HG03571 (cell line): Measurements from ENCODE around the gene HK1.
"Not testable (repeated sequence)": the region's sequence is repeated elsewhere in the genome, so short reads cannot be mapped to it uniquely, and the experiment has no call there.

Source experiments
- ATAC-seq: cut with Tn5 transposase; IDR thresholded peaks from one replicate; pipeline ENCODE4 v1.9.1; 2021; ENCODE audit not compliant: unreplicated experiment

HK1 gene

DNA sequence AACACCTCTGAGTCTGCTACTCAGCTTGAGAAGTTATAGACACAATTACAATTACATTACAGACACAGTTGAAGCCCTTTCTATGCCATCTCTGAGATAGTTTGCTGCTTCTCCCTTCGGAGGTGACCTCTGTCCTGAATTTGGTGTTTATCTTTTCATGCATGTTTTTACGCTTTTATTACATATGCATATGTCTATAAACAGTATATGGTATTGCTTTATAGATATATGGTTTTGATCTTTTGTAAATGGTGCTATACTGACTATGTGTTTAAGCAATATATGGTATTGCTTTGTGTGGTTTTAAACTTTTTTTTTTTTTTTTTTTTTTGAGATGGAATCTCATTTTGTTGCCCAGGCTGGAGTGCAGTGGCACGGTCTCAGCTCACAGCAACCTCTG, 48.4 kb downstream of the HK1 start:
- no peak for ATAC-seq

DNA sequence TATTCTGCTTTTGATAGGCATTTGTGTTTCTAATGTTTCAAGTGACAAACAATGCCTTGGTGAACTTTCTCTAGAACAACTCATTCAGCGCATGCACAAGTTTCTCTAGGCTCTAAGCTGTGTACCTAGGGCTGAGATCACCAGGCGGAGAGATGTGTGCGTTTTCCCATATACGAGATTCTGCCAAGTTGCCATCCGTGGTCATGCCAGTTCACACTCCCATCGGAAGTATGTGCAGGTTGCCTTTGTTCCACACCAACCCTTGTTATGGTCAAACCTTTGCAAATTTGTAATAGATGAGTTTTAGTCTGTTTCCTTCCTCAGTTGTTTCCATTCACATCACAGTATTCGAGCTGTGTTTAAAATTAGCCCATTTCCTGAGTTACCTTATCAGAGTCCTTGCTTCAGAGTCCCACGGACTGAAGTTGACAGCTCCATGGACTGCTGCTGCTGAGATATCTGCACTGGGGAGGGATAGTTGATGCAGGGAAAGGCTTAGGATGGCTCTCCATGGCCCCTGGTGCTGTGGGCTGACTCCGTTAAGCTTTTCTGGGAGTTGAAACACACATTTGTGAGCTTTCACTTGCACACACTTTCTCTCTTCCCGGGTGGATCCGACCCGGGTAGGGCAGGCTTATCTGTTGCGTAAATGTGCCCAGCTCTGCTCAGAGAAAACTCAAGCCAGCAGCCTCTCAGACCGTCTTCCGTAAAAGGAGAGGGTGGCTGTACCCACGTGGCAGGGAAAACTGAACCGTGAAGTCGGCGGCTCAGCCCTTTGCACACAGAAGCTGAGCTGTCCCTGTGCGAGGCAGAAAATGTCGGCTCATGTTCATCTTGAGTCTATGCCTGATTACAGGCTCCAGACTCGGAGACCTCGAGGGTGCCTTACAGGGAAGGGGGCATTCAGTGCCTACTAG, 49.4 kb downstream of the HK1 start:
- ATAC-seq: peak; percentile 78

DNA sequence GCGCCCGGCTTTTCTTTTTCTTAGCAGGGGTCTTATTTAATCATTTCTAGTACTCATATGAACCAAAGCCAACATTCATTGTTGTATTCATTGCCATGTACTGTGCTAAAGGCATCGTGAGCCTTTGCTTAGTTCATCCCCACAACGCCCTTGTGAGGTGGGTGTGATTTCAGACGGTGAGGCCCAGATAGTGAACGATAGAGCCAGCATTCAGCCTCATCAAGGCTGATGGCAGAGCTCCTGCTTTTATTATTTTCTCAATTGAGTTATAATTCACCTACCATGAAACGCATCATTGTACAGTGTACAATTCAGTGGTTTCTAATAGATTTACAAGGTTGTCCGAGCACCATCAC, 50.1 kb downstream of the HK1 start:
- no peak for ATAC-seq

DNA sequence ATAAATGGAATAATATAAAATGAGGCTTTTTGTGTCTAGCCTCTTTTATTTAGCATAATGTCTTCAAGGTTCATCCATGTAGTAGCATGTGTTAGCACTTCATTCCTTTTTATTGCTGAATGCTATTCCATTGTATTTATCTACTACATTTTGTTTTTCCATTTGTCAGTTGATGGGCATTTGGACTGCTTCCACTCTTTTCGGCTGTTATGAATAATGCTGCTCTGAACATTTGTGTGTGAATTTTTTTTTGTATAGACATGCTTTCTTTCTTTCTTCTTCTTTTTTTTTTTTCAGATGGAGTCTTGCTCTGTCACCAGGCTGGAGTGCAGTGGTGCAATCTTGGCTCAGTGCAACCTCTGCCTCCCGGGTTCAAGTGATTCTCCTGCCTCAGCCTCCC, 50.6 kb downstream of the HK1 start:
- ATAC-seq: not testable (repeated sequence)

DNA sequence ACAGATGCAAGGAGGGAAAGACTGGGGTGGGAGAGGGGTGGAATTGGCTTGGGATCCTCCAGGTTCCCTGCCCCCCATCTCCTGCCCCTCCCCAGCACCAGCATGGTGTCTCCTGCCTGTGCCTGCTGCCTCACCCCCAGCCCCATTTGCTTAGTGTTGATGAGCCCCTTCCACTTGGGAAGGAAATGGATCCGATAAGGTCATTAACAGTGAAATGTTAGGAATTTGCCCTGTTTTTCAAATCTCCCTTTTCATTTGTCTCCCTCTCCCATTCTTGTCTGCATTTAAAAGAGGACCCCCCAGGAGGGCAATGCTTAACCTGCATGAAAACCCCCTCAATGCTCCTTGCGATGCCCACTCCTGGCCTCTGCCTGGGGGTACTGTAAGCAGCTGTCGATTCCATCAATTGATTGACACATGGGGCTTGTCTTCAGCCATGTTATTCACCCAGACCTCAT, 51.5 kb downstream of the HK1 start:
- ATAC-seq: no peak

DNA sequence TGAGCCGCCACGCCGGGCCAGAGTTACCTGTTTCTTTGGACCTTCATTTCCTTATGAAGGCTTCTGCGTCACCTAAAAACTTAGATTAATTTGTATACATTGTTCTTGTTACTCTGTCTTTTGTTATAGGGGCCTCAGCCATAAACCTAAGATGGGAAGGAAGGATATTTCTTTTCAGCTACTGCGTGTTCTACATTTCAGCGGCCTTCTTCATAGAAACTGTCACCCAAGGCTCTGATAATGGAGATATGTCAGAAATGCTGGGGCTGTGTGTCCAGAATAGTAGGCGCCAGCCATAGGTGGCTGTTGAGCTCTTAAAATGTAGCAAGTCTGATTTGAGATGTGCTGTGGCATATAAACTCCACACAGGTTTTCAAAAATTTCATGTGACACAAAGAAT, 52.9 kb downstream of the HK1 start:
- ATAC-seq: no peak

DNA sequence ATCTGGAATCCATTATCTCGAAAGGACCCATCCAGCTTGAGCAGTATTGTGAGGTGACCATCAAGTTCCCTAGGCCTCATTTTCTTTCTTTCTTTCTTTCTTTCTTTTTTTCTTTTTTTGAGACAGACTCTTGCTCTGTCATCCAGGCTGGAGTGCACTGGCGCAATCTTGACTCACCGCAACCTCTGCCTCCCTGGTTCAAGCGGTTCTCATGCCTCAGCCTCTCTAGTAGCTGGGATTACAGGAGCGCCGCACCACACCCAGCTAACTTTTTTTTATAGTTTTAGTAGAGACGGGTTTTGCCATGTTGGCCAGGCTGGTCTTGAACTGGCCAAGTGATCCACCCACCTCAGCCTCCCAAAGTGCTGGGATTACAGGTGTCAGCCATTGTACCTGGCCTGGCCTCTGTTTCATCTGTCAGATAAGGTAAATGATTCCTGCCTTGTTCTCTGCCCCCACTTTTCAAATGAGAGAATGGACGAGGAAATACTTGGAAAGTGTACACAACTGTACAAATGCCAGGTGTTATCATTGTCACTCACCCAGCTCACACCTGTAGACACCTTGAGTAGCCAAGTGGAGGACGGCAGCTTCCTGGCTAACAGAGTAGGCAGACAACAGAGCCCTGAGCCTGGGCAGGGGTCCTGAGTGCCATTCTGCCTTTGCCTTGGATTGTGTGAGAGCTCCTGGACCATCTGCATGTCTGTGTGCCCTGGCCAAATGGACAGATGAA, 54.1 kb downstream of the HK1 start:
- no peak for ATAC-seq

DNA sequence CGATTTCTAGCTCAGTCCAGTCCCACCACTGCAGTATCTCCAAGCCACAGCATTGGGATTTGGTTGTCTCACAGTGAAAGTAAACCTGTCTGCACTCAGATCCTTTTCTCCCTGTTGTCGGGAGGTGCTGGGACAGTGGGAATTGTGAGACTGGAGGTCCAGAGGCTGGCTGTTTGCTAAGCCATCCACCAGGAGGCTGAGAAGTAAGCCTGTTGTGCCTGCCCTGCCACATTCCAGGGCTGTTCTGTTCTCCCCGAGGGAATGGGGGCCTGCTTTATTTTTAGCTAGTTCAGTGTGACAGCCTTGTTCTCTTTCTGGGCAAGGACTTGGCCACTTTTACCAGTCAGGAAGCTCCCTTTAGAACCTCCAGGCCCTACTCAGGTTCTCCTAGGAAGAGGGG, 54.9 kb downstream of the HK1 start:
- no peak for ATAC-seq

DNA sequence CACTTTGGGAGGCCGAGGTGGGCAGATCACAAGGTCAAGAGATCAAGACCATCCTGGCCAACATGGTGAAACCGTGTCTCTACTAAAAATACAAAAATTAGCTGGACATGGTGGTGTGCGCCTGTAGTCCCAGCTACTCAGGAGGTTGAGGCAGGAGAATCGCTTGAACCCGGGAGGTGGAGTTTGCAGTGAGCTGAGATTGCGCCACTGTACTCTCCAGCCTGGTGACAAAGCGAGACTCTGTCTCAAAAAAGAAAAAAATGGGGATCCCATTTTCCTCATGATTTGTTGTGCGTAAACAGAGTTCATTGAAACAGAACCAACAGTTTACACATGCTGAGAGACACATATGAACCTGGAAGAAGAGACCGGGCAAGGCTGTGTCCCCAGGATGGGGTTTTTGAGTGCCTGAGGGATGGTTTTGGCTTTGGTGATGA, 55.6 kb downstream of the HK1 start:
- ATAC-seq: not testable (repeated sequence)

DNA sequence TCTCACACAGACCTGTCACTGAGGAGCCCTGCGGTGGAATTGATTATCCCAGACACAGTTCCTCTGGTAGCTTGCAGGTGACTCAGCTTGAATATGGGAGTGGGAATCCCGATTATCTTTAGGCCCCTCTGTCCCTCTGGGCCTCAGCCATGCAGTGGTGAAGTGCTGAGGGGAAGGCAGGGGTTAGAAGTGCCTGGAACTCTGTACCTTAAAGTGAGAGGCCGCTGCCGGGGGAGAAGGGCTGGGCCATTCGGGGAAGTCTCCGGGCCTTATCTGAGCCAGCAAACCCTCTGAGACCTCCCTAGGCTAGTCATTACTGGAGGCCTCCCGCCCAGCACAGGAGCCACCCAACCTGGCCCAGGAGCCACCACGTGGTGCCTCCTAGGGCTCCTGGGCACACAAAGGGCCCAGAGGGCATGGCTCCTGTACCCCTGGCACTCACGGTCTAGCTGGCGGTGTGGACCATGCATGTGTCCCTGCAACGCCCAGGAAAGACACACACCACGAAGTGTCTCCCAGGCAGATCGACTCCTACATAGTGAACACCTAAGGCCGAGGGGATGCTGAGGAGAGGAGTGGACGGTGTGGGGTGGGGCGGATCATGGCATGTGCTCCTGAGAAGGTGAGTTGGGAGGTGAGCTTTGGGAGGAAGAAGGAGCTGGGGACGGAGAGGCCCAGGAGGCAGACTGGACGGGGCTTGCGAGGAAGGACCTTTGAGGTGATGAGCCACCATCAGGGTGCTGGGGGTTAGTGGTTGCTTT, 56.2 kb downstream of the HK1 start:
- ATAC-seq: no peak

DNA sequence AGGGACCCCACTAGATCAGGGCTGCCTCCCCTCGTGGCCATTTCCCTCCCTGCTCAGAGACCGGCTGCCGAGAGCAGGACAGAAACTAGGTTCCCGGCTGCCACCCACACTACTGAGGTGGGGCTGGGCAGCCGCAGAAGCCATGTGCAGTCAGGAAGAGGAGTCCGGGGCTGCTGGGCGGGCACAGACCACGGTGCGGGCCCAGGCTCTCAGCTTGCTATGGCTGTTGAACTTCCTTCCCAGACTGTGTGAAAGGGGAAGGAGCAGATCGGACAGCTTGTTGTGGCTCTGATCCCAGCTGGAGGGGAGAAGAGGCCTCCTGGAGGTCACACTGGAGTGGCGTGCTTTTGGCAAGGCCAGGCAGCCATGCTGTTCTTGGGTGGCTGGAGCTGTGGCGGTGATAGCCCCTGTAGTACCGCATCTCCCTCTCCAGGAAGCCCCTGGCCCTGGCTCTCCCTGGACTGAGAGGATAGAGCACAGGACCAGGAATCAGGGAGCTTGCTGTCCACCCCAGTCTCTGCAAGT, 56.8 kb downstream of the HK1 start:
- ATAC-seq: peak; percentile 62

DNA sequence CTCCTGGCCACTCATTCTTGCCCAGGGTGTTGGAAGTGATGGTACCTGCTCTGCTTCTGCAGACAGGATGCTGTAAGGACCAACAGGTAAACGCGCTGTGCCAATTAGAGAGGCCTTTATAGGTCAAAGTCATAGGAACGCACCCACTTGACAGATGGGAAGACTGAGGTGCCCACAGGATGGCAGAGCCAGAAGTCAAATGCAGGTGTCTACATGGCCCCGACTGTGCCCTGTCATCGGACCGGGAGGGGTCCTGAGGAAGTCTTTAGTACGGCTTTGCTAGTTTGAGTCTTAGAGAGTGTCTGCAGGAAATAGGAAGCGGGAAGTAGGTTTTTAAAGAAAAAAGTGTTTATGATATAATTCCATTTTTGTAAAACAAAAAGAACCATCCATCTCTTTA, 57.3 kb downstream of the HK1 start:
- ATAC-seq: no peak

DNA sequence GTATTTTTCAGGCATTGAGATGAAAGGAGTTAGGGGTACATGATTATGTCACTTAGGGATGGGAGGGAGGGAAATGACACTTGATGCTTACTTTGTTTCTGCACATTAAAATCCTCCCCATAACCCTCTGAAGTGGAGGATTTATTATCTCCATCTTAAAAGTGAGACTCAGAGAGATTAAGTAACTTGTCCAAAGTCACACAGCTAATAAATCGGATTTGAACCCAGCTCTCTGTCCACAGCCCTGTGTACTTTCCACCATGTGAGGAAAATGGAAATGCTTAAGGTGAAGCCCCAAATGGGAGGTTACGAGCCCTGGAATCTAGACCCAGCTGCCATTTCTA, 58.6 kb downstream of the HK1 start:
- ATAC-seq: no peak

DNA sequence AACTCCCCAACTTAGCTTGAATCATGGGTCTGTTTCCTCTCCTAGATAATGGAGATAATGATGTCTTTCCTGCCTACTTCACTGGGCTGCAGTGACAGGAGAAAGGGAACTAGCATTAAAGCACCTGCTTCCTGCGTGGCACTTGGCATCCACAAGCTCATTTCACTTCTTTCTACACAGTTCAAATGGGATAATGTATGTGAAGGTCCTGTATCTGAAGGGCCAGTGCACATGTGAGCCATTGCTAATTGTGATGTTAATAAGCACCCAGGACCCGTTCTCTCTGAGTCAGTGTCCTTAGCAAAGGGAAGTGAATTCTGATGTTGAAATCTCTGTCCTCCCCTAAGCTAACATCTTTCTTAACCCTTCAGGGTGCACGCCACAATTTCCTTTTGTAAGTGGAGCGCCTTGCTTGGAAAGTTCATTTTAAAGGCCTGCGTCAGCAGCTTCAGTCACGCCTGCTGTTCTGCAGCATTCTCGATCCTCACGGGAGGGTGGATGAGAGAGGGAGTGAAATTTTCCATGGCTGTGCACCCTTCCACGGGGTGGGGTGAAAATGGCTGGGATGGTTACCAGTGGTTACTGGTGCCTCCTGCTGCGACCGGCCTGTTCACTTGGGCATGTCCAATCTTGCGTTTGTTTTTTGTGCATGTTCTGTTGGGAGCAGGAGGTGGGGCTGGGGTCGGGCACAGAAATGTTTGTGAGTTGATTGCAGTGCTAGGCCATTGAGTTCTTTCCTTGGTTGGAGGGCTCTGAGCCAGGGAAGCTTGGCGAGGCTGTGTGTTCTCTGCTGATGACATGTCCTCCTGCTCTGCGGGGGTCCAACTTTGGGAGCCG, 59.2 kb downstream of the HK1 start:
- no peak for ATAC-seq

DNA sequence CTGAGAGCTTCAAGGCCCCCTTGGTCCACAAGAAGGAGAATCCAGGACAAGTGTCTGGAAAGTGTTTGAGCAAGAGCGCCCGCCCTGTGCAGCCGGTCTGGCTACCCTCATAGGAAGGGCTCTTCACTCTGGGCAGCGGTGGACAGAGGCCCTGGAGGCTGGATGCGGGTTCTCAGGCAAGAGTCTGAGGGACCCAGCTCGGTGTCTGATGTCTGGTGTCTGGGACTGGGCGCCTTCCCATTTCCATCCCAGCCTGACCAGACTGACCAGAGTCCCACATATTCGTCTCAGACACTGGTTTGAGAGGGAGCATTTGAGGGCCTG, 59.8 kb downstream of the HK1 start:
- no peak for ATAC-seq

DNA sequence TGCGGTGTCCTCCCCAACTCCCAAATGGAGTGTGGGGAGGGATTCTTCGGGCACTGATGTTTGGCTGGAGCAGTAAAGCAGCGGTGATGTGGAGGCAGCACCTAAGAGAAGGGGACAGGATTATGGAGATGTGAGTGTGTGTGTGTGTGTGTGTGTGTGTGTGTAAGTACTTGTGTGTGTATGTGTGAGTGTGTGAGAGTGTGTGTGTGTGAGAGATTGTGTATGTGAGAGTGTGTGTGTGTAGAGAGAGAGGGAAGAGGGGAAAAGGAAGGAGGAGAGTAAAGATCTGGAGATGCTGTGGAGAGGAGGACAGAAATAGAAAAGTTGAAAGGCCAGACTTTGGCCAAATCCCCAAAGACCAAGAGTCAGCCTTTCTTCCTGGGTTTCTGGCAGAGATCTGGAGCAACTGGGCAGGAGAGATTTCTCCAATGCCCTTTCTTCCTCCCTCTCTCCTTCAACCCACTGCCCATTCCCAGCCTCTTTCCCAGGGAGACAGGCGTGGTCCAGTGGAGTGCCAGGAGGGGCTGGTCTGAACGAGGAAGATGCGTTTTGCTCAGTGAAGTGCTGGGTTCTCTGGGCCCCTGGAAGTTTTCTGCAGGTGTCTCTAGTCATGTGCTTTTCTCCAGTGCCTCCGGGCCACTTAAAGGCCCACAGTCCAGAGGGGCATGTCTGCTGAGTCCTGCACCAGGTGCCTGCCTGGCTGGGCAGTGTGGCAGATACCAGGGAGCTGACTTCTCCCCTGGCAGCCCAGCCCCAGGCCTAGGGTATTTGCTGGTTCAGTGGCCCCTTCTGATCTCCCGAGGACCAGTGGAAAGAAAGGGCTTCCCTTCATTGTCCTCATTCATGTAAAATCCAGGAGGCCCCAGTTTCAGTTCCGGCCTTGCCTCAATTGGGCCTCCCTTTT, 60.5 kb downstream of the HK1 start:
- no peak for ATAC-seq

DNA sequence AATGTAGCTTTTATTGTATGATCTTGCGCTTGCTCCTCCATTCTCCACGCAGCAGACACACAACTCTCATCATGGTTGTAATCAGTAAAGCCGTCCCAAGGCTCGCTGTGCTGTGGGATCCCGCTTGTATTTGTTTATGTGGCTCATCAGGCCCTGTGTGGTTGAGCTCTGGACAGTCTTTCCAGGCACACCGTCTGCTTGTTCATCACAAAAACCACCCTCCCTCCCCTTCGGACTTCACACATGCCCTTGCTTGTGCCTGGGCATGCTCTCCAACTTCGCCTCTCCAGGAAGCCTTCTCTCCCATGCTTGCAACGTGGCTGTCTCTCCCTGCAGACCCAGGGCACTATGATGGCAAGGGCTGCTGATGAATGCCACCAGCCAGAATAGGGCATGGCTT, 62.4 kb downstream of the HK1 start:
- no peak for ATAC-seq

DNA sequence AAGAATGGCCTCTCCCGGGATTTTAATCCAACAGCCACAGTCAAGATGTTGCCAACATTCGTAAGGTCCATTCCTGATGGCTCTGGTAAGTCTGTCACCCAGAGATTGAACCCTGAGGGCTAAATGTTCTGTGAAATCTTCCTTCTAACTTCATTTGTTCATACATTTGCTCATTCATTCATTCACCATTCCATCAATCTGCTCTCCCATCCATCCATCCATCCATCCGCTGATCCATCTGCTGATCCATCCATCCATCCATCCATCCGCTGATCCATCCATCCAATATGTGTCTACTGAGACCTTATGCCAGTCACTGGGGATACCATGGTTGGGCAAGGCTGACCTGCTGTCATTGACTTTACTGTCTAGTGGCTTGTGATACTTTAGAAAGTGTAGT, 65.6 kb downstream of the HK1 start:
- no peak for ATAC-seq

DNA sequence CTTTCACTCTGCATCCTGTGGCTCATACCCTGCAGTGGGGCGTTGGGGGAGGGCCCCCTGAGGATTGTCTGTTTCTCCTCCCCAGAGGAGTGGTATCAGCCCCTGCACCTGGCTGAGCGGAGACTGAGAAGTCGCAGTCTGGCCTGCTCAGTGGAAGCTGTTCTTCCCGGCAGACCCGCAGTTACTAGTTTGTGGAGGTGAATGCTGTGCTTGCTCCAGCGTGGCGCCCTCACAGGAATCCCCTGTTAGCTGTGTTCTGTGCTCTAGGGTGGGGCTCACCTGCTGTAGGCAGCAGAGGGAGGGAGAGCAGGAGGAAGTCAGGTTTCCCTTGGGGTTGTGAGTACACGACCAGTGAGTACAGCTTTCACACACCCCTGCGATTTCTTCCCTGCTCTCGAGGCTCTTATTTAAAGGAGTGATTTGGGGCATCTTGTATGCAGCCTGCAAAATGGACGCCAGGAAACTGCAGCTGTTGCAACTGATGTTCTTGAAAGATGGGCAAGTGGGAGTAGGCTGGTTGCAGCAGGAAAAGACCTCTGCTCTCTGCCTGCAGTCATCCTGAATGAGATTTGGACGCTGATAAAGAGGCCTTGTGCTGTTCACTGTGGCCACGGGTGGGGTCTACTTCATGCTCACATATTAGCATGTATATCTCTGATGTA, 66.4 kb downstream of the HK1 start:
- no peak for ATAC-seq
